GM19455 (cell line): ENCODE results near the gene ZNF829.

ENCODE experiments used
- ATAC-seq: cut with Tn5 transposase; IDR thresholded peaks from one replicate; pipeline ENCODE4 v1.9.1; 2021; ENCODE audit not compliant: unreplicated experiment

The ZNF829 gene

DNA sequence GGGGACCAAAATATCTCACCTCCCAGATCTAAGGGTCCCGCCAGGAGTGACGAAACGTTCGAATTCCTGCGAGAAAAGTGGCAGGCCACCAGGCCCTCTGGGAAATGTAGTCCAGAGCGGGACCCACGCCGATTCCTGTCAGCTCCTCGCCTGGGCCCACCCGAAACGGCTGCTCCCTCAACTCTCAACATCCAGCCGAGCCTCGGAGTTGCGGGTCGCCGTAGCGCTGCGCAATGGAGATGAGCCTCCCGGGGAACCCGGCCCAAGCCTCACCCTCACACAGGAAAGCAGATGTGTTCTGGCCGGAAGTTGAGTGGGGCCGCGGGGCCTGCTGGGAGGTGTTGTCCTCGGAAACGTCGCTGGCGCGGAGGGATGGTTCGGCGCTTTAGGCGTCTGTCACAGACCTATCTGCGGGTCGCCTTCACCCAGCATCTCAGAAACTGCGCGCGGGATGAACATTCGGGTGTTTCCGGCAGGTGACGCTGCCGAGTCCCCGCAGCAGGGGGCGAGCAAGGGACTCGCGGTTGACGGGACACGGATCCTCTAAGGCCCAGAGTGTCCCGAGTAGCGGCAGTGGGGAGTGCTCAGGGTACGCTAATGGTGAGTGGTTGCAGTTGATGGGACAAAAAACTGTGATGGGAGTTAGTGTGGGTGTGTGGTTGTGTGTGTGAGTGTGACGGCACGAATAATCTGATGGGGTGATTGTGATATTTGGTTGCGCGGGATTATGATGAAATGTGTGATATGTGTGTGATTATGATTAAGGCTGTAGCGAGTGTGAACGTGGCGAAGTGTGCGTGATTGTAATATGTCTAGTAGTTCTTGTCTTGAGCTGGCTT, at the start of gene ZNF829, which contains the start of gene ZNF568:
Gene ZNF829 (minus strand): TSS at position 300 of the 839 bp plus-strand sequence. CDS start 1,124 bp downstream, outside the sequence.
Gene ZNF568 (plus strand): TSS at position 341 of the 839 bp plus-strand sequence. CDS start 6,439 bp downstream, outside the sequence.
- peak; percentile 64 for ATAC-seq

DNA sequence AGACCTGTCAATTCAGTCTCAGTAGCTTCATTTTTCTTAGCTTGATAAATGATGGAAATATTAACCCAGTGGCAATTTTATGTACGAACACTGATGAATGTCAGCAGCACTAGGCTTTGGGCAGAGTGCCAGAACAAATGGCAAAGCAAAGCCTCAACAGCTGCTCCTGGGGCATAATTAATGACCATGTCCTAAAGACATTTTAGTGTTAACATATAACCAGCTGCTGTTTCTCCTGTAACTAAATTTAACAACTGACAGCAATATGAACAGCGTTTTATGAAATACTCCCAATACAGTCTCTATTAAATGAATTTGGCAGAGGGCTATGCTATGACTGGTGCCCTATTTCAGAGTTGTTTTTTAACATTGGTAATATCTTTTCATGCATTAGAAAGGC, 47.2 kb upstream of the ZNF829 start:
- no peak for ATAC-seq

DNA sequence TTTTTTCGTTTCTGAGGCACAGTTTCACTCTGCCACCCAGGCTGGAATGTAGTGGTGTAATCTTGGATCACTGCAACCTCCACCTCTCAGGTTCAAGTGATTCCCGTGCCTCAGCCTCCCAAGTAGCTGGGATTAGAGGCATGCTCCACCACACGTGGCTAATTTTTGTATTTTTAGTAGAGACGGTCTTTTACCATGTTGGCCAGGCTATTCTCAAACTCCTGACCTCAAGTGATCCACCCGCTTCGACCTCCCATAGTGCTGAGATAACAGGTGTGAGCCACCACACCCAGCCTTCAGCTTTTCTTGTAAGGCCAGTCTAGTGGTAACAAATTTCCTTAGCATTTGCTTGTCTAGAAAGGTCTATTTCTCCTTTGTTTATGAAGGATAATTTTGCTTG, 46.3 kb upstream of the ZNF829 start:
- ATAC-seq = no peak

DNA sequence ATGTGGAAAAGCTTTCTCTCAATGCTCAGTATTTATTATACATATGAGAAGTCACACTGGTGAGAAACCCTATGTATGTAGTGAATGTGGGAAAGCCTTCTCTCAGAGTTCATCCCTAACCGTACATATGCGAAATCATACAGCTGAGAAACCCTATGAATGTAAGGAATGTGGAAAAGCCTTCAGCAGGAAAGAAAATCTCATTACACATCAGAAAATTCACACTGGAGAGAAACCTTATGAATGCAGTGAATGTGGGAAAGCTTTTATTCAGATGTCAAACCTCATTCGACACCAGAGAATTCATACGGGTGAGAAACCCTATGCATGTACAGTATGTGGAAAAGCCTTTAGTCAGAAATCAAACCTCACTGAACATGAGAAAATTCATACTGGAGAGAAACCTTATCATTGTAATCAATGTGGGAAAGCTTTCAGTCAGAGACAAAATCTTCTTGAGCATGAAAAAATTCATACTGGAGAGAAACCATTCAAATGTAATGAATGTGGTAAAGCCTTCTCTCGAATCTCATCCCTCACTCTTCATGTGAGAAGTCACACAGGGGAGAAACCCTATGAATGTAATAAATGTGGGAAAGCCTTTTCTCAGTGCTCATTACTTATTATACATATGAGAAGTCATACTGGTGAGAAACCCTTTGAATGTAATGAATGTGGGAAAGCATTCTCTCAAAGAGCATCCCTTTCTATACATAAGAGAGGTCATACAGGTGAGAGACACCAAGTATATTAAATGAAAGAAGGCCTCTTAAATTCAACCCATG, 34.4 kb upstream of the ZNF829 start:
- no peak for ATAC-seq

DNA sequence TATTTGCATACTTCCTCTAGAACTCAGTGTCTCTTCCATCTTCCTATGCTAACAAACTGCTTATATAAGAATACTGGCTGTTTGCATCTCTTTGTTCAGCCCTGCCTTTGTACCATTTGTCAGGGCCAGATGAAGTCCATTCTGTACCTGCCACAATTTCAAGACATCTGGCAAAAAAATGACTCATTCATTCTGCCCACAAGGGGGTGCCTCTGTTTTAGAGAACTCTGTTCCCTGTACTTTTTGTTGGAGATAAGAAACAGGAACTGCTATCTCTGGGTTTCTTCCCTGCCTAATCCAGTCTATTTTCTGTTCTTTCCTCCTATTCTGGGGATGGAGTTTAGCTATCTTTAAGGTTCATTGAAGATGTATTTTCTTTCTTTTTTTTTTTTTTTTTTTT, 23.1 kb upstream of the ZNF829 start:
- ATAC-seq = no peak

DNA sequence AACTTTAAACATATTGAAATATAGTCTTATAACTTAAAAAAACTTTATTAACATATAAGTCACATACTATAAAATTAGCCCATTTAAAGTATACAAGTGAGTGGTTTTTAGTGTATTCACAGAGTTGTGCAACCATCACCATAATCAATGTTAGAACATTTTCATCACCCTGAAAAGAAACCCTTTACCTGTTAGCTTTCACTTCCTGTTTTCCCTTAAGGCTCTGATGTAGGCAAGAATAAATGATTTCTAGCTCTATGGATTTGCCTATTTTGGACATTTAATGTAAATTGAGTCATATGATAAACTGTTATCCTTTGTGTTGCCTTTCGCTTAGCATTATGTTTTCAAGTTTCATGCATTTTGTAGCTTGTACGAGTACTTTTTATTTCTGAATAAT, 15.6 kb upstream of the ZNF829 start:
- no peak for ATAC-seq

DNA sequence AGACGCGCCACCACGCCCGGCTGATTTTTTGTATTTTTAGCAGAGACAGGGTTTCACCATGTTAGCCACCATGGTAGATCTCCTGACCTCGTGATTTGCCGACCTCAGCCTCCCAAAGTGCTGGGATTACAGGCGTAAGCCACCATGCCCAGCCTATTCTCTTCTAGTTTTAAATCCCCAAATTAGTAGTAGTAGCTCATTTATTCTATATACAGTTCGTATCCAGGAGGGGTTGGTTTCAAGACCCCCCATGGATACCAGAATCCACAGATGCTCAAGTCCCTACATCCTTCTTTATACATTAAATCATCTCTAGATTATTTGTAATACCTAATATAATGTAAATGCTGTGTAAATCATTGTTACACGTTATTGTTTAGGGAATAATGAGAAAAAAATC, 2.0 kb upstream of the ZNF829 start:
- ATAC-seq = no peak

DNA sequence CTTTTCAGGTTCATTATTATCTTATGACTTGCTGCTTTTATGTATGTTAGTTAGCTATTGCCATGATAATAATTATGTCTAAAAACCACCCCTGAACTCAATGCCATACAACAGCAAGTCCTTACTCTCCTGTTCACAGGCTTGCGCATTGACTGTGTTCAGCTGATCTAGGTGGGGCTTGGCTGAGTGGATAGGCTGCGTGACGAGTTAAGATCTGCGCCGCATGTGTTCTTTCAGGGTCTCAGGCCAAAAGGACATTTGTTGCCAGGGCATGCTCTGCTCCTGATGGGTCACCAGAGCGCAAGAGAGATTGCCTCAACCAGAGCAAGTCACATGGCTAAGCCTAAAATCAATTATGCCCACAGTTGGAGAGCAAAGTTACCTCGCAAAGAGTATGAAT, 900 bp upstream of the ZNF829 start:
- ATAC-seq = no peak

DNA sequence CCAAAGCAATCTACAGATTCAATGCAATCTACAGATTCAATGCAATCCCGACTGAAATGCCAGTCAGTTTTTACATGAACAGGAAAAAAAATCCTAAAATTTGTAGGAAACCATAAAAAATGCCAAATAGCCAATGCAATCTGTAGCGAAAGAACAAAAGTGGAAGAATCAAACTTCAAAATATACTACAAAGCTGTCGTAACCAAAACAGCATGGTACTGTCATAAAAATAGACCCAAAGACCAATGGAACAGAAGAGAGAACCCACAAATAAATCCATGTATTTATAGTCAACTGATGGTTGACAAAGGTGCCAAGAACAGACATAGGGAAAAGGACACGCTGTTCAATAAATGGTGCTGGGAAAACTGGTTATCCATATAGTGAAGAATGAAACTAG, 17.7 kb downstream of the ZNF829 start:
- no peak for ATAC-seq

DNA sequence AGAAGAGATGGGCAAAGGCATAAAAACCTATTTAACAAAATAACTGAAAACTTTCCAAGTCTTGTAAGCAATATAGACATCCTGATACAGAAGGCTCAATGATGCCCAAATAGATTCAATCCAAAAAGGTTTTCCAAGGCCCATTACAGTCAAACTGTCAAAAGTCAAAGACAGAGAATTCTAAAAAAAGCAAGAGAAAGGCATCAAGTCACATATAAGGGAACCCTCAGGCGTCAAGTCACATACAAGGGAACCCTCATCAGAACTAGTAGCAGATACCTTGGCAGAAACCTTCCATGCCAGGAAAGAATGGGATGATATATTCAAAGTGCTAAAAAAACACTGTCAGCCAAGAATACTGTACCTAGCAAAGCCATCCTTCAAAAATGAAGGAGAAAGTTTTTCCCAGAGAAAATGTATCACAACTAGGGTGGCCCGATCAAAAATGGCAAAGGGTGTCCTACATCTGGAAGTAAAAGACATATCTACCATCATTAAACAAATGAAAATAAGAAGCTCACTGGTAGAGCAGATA, 21.2 kb downstream of the ZNF829 start:
- no peak for ATAC-seq

DNA sequence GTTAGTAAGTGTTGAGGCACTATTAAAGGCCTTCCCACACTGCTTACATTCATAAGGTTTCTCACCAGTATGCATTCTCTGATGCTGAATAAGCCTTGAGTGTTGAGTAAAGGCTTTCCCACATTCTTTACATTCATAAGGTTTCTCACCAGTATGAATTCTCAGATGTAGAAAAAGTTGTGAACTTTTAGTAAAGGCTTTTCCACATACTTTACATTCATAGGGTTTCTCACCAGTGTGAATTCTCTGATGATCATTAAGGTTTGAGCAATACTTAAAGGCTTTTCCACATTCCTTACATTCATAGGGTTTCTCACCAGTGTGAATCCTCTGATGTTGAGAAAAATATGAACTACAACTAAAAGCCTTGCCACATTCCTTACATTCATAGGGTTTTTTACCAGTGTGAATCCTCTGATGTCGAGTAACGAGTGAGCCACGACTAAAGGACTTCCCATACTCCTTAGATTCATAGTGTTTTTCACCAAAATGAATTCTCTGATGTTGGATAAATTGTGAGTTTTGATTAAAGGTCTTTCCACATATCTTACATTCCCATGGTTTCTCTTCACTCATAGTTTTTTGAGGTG, 24.2 kb downstream of the ZNF829 start:
- ATAC-seq = no peak

DNA sequence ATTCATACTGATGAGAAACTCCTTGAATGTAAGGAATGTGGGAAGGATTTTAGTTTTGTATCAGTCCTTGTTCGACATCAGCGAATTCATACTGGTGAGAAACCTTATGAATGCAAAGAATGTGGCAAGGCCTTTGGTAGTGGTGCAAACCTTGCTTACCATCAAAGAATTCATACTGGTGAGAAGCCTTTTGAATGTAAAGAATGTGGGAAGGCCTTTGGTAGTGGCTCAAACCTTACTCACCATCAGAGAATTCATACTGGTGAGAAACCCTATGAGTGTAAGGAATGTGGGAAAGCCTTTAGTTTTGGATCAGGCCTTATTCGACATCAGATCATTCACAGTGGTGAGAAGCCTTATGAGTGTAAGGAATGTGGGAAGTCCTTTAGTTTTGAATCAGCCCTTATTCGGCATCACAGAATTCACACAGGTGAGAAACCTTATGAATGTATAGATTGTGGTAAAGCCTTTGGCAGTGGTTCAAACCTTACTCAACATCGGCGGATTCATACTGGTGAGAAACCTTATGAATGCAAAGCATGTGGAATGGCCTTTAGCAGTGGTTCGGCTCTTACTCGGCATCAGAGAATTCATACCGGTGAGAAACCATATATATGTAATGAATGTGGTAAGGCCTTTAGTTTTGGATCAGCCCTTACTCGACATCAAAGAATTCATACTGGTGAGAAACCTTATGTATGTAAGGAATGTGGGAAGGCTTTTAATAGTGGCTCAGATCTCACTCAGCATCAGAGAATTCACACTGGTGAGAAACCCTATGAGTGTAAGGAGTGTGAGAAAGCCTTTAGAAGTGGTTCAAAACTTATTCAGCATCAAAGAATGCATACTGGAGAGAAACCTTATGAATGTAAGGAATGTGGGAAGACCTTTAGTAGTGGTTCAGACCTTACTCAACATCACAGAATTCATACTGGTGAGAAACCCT, 38.8 kb downstream of the ZNF829 start:
- no peak for ATAC-seq

DNA sequence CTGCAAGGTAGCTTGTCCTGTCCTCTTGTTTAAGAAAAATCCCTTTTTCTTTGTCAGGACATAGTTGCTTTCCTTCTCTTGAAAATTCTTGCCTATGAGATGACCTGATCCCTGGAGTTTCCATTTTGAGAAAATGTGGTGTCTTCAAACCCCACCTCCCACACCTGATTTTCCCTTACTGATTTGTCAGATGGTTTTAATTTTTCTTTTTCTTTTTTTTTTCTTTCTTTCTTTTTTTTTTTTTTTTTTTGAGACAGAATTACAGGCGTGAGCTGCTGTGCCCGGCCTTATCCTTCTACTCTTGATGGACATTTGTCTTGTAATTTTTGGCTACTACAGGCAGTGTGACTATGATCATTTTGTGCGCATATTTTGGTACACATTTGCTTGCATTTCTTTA, 64.2 kb downstream of the ZNF829 start:
- ATAC-seq = no peak

DNA sequence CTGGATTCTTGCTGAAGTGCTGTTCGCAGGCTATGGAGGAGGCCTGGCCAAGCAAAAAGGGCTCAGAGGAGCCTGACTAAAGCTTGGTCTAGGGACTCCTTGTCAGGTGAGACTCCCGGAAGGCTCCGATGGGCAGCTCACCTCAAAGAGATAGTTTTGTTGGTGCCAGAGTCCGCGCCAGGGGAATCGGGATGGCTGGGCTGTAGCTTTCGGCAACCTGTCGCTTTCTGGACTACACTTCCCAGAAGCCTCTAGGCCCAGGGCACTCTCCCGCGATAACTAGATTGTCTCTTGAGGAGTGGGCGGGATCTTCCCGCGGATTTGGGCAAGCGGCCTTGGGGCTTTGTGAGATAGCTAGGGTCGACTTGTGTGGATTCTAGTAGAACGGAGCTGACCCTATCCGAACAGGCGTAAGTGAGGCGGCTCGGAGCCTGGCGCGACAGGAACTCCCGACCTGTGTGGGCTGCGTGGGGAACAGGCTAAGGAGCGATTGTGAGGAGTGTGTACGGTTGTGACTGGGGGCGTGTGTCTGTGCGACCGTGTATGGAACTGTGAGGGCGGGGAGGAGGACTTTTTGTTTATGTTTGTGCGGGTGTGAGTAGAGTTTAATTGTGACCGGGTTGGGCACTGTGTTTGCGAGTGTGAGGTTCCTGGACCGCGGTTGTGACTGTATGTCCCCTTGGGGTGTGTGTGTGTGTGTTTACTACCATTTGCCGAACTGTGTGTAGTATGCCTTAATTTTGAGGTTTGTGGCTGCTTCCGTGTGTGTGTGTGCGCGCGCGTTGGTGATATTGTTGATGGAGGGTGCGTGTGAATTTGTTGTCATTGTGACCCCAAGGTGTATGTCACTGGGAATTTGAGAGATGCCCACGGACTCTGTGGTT, 65.3 kb downstream of the ZNF829 start, which contains the start of gene ZNF345:
Gene ZNF345 (plus strand): TSS at position 318 of the 884 bp plus-strand sequence. CDS start 25,955 bp downstream, outside the sequence.
- ATAC-seq = peak; percentile 70

DNA sequence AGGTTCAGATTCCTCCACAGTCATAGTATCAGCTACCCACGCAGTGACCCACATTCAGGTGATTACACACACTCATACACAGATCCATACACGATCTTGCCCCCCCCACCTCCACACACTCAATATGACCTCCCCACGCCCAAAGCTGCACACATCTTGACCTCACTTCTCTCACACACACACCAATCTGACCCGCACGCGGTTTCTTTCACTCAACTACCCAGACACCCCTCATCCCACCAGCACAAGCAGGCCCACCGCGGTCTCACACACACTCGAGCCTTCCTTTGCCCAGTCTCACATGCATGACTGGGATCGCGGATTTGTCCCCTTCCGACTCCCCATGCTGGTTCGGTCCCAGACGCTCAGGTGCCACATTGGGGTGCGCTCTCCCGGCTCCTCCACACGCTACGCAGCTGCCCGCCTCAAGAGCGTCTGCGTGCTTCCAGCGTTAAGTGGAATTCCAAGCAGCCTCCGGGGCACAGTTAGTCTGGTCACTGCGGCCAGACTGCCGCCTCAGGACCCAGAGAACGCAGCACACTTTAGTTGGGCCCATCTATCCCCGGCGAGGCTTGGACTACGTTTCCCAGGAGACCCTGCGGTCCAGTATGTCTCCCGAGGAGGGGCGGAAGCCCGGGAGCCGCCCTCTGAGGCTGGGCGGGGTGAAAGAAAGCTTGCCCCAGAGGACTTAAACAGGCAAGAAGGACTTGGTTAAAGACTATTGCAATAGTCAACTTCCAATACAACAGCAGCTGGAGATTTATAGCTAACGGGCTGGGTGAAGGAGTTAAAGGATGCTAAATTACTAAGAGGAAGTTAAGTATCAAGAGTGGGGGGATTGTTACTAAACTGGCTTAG, 66.2 kb downstream of the ZNF829 start:
- peak; percentile 78 for ATAC-seq

DNA sequence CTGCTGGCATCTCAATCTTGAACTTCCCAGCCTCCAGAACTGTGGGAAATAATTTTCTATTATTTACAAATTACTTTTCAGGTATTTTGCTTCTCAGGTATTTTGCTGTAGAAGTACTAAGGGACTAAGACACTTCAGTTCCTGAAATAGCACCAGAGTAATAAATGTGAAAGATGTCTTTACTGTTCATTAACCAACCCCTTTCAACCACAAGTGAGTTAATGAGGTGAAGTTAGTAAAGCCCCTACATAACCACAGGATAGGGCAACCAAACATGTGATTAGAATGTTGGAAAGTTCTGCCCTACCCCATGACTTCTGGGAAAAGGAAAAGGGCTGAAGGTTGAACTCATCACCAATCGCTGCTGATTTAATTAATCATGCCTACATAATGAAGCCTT, 68.1 kb downstream of the ZNF829 start:
- no peak for ATAC-seq

DNA sequence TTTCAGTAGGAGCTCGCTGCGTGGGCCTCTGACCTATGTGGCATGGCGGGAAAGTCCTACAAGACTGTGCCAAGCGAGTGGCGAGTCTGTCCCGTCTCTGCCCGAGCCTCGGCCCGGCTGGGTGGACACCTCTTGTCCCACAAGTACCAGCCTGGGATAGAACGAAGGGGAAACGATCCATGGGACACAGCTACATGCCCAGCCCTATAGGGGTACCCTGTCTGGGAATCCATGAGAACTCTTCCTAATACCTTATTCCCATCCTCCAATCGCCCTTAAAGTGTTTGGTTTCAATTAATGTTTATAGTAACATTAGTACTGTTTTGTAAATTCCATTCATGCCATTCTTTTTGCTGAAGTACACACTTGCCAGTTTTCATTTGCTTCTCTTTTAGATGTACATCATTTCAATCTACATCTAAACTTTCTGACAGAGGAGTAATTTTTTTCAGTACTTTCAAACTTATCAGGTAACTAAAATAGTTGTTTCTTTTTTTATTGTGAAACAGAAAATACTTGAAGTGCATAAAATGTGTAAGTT, 77.2 kb downstream of the ZNF829 start:
- no peak for ATAC-seq
